ENCODE results near the gene CACNA1C.
"Not testable (repeated sequence)": the region's sequence is repeated elsewhere in the genome, so short reads cannot be mapped to it uniquely, and the experiment has no call there.

Gene CACNA1C

GRCh38 chr12:2489275-2489674 lies 436.5 kb downstream of the CACNA1C start:
- H3K9me3 ChIP-seq (replicated peaks; ENCODE audit: low read length) = no peaks in the 10 kb centered on the region
- no peak overlapping the region for H3K4me3 ChIP-seq (ENCODE audit: low read length)
- H3K27me3 ChIP-seq (ENCODE audit: control insufficient read depth, insufficient read depth, low read length) = peaks cover 46% of the 10 kb centered on the region
- H3K9ac ChIP-seq (ENCODE audit: low read depth, low read length) = no peak overlapping the region
- no peaks in the 10 kb centered on the region for H3K4me1 ChIP-seq (ENCODE audit: control insufficient read depth, insufficient read depth, low read length)
- no peaks in the 10 kb centered on the region for H3K36me3 ChIP-seq (ENCODE audit: insufficient read depth, low read length)
- H3K4me2 ChIP-seq (ENCODE audit: low read length) = no peak overlapping the region

GRCh38 chr12:2490831-2491230 lies 438.0 kb downstream of the CACNA1C start:
- Histone ChIP-seq H3K36me3 (ENCODE audit: insufficient read depth, low read length) (no peaks in the 10 kb centered on the region), H3K9ac (ENCODE audit: low read depth, low read length) (no peak overlapping the region), H3K4me1 (ENCODE audit: control insufficient read depth, insufficient read depth, low read length) (no peaks in the 10 kb centered on the region), H3K4me2 (ENCODE audit: low read length) (no peak overlapping the region), H3K9me3 (replicated peaks; ENCODE audit: low read length) (no peaks in the 10 kb centered on the region), H3K27me3 (ENCODE audit: control insufficient read depth, insufficient read depth, low read length) (peaks cover 46% of the 10 kb centered on the region), H3K4me3 (ENCODE audit: low read length) (no peak overlapping the region)

DNA sequence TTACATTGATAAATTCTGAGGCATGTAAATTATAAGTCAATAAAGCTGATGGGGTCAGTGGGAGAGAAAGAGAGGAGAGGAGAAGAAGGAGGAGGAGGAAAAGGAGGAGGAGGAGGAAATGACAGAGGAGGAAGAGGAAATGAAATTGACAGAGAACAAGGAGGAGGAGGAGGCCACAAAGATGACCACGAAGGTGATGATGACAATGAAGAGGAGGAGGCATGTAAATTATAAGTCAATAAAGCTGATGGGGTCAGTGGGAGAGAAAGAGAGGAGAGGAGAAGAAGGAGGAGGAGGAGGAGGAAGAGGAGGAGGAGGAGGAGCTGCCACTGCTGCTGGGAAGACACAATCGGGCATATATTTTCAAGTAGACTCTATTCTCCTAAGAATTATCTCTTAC lies 438.6 kb downstream of the CACNA1C start:
- not testable (repeated sequence) for H3K4me2 ChIP-seq (ENCODE audit: low read length); H3K4me1 ChIP-seq (ENCODE audit: control insufficient read depth, insufficient read depth, low read length); H3K9ac ChIP-seq (ENCODE audit: low read depth, low read length); H3K4me3 ChIP-seq (ENCODE audit: low read length); H3K36me3 ChIP-seq (ENCODE audit: insufficient read depth, low read length); H3K9me3 ChIP-seq (replicated peaks; ENCODE audit: low read length)
- peaks cover 50% of the 10 kb centered on the region for H3K27me3 ChIP-seq (ENCODE audit: control insufficient read depth, insufficient read depth, low read length)

GRCh38 chr12:2492236-2492635 lies 439.4 kb downstream of the CACNA1C start:
- Histone ChIP-seq H3K4me3 (ENCODE audit: low read length) (no peak overlapping the region), H3K27me3 (ENCODE audit: control insufficient read depth, insufficient read depth, low read length) (peaks cover 59% of the 10 kb centered on the region), H3K4me2 (ENCODE audit: low read length) (no peak overlapping the region)

GRCh38 chr12:2493086-2493485 lies 440.3 kb downstream of the CACNA1C start:
- Histone ChIP-seq H3K4me3 (ENCODE audit: low read length) (no peak overlapping the region), H3K36me3 (ENCODE audit: insufficient read depth, low read length) (no peaks in the 10 kb centered on the region), H3K4me2 (ENCODE audit: low read length) (no peak overlapping the region), H3K9ac (ENCODE audit: low read depth, low read length) (no peak overlapping the region), H3K4me1 (ENCODE audit: control insufficient read depth, insufficient read depth, low read length) (no peaks in the 10 kb centered on the region), H3K9me3 (replicated peaks; ENCODE audit: low read length) (no peaks in the 10 kb centered on the region), H3K27me3 (ENCODE audit: control insufficient read depth, insufficient read depth, low read length) (peaks cover 64% of the 10 kb centered on the region)

More at GRCh38 chr12:2492236-2492635, 439.4 kb downstream of the CACNA1C start:
- H3K4me1 ChIP-seq (ENCODE audit: control insufficient read depth, insufficient read depth, low read length) = no peaks in the 10 kb centered on the region
- no peaks in the 10 kb centered on the region for H3K36me3 ChIP-seq (ENCODE audit: insufficient read depth, low read length)
- no peaks in the 10 kb centered on the region for H3K9me3 ChIP-seq (replicated peaks; ENCODE audit: low read length)
- no peak overlapping the region for H3K9ac ChIP-seq (ENCODE audit: low read depth, low read length)

DNA sequence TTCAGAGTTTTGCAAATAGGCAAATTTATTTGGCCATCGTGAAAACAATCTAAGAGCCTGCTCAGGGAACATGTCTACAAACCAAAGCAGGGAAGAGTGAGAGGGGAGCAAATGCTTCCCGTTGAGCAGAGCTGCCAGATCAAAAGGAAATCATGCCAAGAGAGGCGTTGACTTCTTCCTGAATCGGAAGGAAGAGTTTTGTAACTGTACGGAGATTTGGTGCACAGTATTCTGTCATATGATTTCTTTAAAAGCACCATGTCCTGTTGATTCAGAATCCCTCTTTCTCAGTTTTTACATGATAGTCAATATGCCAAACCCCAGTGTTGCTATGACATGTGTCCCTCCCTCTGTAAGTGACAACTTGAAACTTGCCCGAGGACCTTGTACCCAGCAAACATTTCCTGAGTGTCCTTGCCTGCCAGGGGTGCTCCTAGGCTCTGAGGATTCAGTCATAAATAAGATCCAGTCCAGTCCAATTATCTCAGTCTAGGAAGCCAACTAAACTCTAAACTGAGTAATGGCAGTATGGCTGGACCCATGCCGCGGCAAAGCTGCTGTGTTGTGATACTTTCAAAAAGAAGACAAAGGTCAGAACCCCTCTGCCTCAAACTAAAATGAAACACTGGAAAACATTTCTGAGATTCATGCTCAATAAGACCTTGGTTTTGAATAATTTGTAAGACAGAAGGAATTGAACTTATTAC lies 441.9 kb downstream of the CACNA1C start:
- Histone ChIP-seq H3K27me3 (ENCODE audit: control insufficient read depth, insufficient read depth, low read length) (peaks cover 66% of the 10 kb centered on the region), H3K4me1 (ENCODE audit: control insufficient read depth, insufficient read depth, low read length) (no peaks in the 10 kb centered on the region), H3K36me3 (ENCODE audit: insufficient read depth, low read length) (no peaks in the 10 kb centered on the region)

GRCh38 chr12:2495417-2496112 lies 442.8 kb downstream of the CACNA1C start:
- Histone ChIP-seq H3K9ac (ENCODE audit: low read depth, low read length) (no peak overlapping the region), H3K27me3 (ENCODE audit: control insufficient read depth, insufficient read depth, low read length) (peaks cover 57% of the 10 kb centered on the region), H3K4me3 (ENCODE audit: low read length) (no peak overlapping the region), H3K4me1 (ENCODE audit: control insufficient read depth, insufficient read depth, low read length) (no peaks in the 10 kb centered on the region), H3K4me2 (ENCODE audit: low read length) (no peak overlapping the region), H3K9me3 (replicated peaks; ENCODE audit: low read length) (no peaks in the 10 kb centered on the region), H3K36me3 (ENCODE audit: insufficient read depth, low read length) (no peaks in the 10 kb centered on the region)

More for the DNA sequence above, 441.9 kb downstream of the CACNA1C start:
- H3K9me3 ChIP-seq (replicated peaks; ENCODE audit: low read length) = no peaks in the 10 kb centered on the region
- H3K9ac ChIP-seq (ENCODE audit: low read depth, low read length) = no peak overlapping the region
- no peak overlapping the region for H3K4me2 ChIP-seq (ENCODE audit: low read length)
- H3K4me3 ChIP-seq (ENCODE audit: low read length) = no peak overlapping the region

DNA sequence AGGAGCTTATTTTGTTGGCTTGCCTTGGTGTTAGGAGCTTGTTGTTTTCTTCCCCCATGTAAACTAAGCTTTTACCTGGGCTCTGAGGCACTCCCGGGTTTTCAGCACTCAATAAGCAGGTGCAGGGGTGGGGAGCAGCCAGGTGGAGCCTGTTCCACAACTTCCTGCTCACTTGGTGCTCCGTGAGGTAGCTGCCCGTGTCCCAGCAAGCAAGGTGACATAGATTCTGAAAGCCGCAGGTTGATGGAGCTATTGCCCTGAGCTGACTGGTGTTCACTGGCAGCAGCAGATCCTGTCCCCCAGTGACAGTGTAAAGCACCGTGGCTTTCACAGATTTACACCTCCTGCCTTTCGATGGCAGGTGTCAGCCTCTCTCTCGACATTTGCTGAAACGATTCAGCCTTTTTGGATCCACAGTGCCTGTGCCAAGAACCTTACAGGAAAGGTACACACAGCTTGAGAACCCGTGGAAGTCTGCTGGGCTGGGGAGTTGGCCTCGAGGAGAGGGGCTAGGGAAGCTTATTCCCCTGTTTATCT lies 446.2 kb downstream of the CACNA1C start:
- peaks cover 47% of the 10 kb centered on the region for H3K27me3 ChIP-seq (ENCODE audit: control insufficient read depth, insufficient read depth, low read length)
- no peak overlapping the region for H3K9ac ChIP-seq (ENCODE audit: low read depth, low read length)
- H3K4me1 ChIP-seq (ENCODE audit: control insufficient read depth, insufficient read depth, low read length) = no peaks in the 10 kb centered on the region
- H3K4me3 ChIP-seq (ENCODE audit: low read length) = no peak overlapping the region
- H3K4me2 ChIP-seq (ENCODE audit: low read length) = no peak overlapping the region
- no peaks in the 10 kb centered on the region for H3K9me3 ChIP-seq (replicated peaks; ENCODE audit: low read length)
- no peaks in the 10 kb centered on the region for H3K36me3 ChIP-seq (ENCODE audit: insufficient read depth, low read length)

DNA sequence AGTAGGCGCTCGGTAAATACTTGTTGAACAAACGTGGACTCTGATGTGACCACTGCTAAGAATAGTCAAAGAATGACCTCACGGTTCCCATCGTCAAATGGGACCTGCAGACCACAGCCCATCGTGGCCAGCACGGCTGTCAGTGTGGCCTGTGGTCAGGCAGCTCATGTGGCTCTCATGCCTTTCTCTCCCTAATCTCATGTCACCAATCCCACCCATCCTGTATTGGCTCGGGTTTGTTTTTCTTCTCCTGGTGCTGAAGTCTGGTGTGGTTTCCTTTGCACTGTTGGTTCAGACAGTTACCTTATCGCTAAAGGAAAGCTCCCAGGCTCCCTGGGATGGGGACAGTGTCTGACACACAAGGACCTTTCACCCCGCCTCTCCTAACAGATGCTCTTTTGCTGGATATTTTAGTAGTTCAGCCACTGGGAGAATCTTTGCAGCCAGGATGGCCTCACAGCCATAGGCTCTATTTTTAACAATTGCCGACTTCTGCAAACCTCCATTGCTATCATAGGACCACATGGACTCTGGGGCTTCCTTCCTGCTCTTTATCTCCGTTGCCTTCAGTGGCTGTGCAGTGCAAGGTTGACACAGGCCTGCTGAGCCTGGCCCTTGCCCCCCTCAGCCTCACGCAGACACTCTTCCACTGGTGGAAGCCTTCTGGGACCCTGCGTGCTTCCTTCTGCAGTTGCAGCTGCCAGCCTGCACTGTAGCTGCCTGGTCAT lies 448.8 kb downstream of the CACNA1C start:
- Histone ChIP-seq H3K4me1 (ENCODE audit: control insufficient read depth, insufficient read depth, low read length) (no peaks in the 10 kb centered on the region), H3K36me3 (ENCODE audit: insufficient read depth, low read length) (no peaks in the 10 kb centered on the region), H3K27me3 (ENCODE audit: control insufficient read depth, insufficient read depth, low read length) (peaks cover 34% of the 10 kb centered on the region), H3K9ac (ENCODE audit: low read depth, low read length) (no peak overlapping the region), H3K4me3 (ENCODE audit: low read length) (no peak overlapping the region), H3K9me3 (replicated peaks; ENCODE audit: low read length) (no peaks in the 10 kb centered on the region), H3K4me2 (ENCODE audit: low read length) (no peak overlapping the region)

GRCh38 chr12:2503036-2503435 lies 450.2 kb downstream of the CACNA1C start:
- no peak overlapping the region for H3K4me2 ChIP-seq (ENCODE audit: low read length)
- no peak overlapping the region for H3K9ac ChIP-seq (ENCODE audit: low read depth, low read length)
- no peaks in the 10 kb centered on the region for H3K9me3 ChIP-seq (replicated peaks; ENCODE audit: low read length)
- peaks cover 32% of the 10 kb centered on the region for H3K27me3 ChIP-seq (ENCODE audit: control insufficient read depth, insufficient read depth, low read length)
- H3K36me3 ChIP-seq (ENCODE audit: insufficient read depth, low read length) = no peaks in the 10 kb centered on the region
- no peak overlapping the region for H3K4me3 ChIP-seq (ENCODE audit: low read length)
- no peaks in the 10 kb centered on the region for H3K4me1 ChIP-seq (ENCODE audit: control insufficient read depth, insufficient read depth, low read length)

- Histone ChIP-seq H3K36me3 (ENCODE audit: insufficient read depth, low read length) (no peaks in the 10 kb centered on the region), H3K27me3 (ENCODE audit: control insufficient read depth, insufficient read depth, low read length) (peaks cover 28% of the 10 kb centered on the region), H3K9me3 (replicated peaks; ENCODE audit: low read length) (no peaks in the 10 kb centered on the region), H3K4me3 (ENCODE audit: low read length) (no peak overlapping the region), H3K9ac (ENCODE audit: low read depth, low read length) (no peak overlapping the region), H3K4me2 (ENCODE audit: low read length) (no peak overlapping the region), H3K4me1 (ENCODE audit: control insufficient read depth, insufficient read depth, low read length) (no peaks in the 10 kb centered on the region)
Measured at GRCh38 chr12:2503762-2504161, 451.0 kb downstream of the CACNA1C start.

Measured in skeletal muscle satellite cell (primary cell).